ENCODE measurements around the gene COA1. TPM values are rescaled to one million over a fixed set of nuclear protein-coding genes. Genes with fewer than 3 reads are reported as not detected.

COA1 gene
- polyA plus RNA-seq, 1 of the 3 experiments (the other 2 are of a cell fraction), result 42.8 TPM

- DNase-seq, result no peak
- Histone ChIP-seq H3F3A (replicated peaks; ENCODE audit: insufficient read depth) (peaks cover 29% of the 10 kb centered on the region), H3K9ac (no peak overlapping the region), H2AFZ (ENCODE audit: low read depth) (no peak overlapping the region), H3K9me3 (no peaks in the 10 kb centered on the region), H3K4me1 (ENCODE audit: control insufficient read depth in 1 of 2, insufficient read depth in 2 of 2, low read depth in 1 of 2, low read length in 1 of 2) (peaks cover 12 to 23% of the 10 kb centered on the region in 2 experiments; a peak in 3 of 4 replicates), H3K36me3 (replicated peaks in 1 of 2; ENCODE audit: control insufficient read depth in 1 of 2, insufficient read depth in 2 of 2, low read length in 1 of 2) (peaks cover 5 to 15% of the 10 kb centered on the region in 2 experiments), H3K79me2 (ENCODE audit: insufficient read depth) (peaks cover 69% of the 10 kb centered on the region), H3K27ac (ENCODE audit: low read depth in 2 of 2, low read length in 1 of 2) (no peak overlapping the region), H3K4me3 (ENCODE audit: low read depth in 2 of 2, low read length in 1 of 2) (no peak overlapping the region), H3K27me3 (ENCODE audit: insufficient read depth) (no peaks in the 10 kb centered on the region), H3K9me2 (no peaks in the 10 kb centered on the region), H3K4me2 (no peak overlapping the region), H4K20me1 (ENCODE audit: insufficient read depth) (no peaks in the 10 kb centered on the region)
- ChIA-PET POLR2A (no interaction called here), CTCF (interaction anchor here (6.4 kb wide), 1 partner anchor 119 kb away, joined by 346 read pairs; the partner anchor contains the start of gene STK17A)
- TF ChIP-seq NFIC (IDR thresholded peaks at IDR 0.05; ENCODE audit: borderline replicate concordance) (no peak), ELF1 (IDR thresholded peaks at IDR 0.05) (no peak)
- TF ChIP-seq, protein P1, sequence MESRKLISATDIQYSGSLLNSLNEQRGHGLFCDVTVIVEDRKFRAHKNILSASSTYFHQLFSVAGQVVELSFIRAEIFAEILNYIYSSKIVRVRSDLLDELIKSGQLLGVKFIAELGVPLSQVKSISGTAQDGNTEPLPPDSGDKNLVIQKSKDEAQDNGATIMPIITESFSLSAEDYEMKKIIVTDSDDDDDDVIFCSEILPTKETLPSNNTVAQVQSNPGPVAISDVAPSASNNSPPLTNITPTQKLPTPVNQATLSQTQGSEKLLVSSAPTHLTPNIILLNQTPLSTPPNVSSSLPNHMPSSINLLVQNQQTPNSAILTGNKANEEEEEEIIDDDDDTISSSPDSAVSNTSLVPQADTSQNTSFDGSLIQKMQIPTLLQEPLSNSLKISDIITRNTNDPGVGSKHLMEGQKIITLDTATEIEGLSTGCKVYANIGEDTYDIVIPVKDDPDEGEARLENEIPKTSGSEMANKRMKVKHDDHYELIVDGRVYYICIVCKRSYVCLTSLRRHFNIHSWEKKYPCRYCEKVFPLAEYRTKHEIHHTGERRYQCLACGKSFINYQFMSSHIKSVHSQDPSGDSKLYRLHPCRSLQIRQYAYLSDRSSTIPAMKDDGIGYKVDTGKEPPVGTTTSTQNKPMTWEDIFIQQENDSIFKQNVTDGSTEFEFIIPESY (IDR thresholded peaks at IDR 0.05; ENCODE audit: borderline replicate concordance, low read depth), result no peak
- WGBS (ENCODE audit: low lambda C conversion rate), result 97% methylated on average over 1 of the region's 1 CpG
Observed at GRCh38 chr7:43702974-43703373, 26.3 kb downstream of the COA1 start.

GRCh38 chr7:43701929-43702328 is 27.4 kb downstream of the COA1 start:
- Histone ChIP-seq H3K36me3 (replicated peaks in 1 of 2; ENCODE audit: control insufficient read depth in 1 of 2, insufficient read depth in 2 of 2, low read length in 1 of 2) (peaks cover 5 to 15% of the 10 kb centered on the region in 2 experiments), H2AFZ (ENCODE audit: low read depth) (no peak overlapping the region), H3K4me1 (ENCODE audit: control insufficient read depth in 1 of 2, insufficient read depth in 2 of 2, low read depth in 1 of 2, low read length in 1 of 2) (peaks cover 12 to 30% of the 10 kb centered on the region in 2 experiments; a peak in 3 of 4 replicates), H3K27me3 (ENCODE audit: insufficient read depth) (no peaks in the 10 kb centered on the region), H3K9me3 (no peaks in the 10 kb centered on the region), H4K20me1 (ENCODE audit: insufficient read depth) (no peaks in the 10 kb centered on the region), H3K79me2 (ENCODE audit: insufficient read depth) (peaks cover 69% of the 10 kb centered on the region), H3K4me2 (no peak overlapping the region), H3K9me2 (no peaks in the 10 kb centered on the region), H3F3A (replicated peaks; ENCODE audit: insufficient read depth) (peaks cover 29% of the 10 kb centered on the region), H3K27ac (ENCODE audit: low read depth in 2 of 2, low read length in 1 of 2) (peak overlapping the region in 1 of 2 experiments; percentile 74; a peak in 1 of 4 replicates), H3K4me3 (ENCODE audit: low read depth in 2 of 2, low read length in 1 of 2) (no peak overlapping the region), H3K9ac (no peak overlapping the region)
- no peak for DNase-seq
- CTCF ChIA-PET, result interaction anchor here (0.9 to 6.4 kb wide), 7 partner anchors 16 to 151 kb away, joined by 3 to 346 read pairs (median 35); partner anchors contain the start of gene STK17A
- WGBS (ENCODE audit: low lambda C conversion rate), result 85% methylated on average over 3 of the region's 3 CpGs
- TF ChIP-seq TAF1 (IDR thresholded peaks at IDR 0.05; ENCODE audit: borderline replicate concordance, low read depth, low read length) (no peak), FOXJ3 (CRISPR knock-in tag; IDR thresholded peaks at IDR 0.05) (no peak), TCF12 (IDR thresholded peaks at IDR 0.05) (no peak), USF2 (IDR thresholded peaks at IDR 0.05; ENCODE audit: borderline replicate concordance, low read depth, low read length) (no peak), JUND (IDR thresholded peaks at IDR 0.05) (no peak), FOXM1 (IDR thresholded peaks at IDR 0.05; ENCODE audit: low read depth) (no peak)
- POLR2A ChIA-PET, result interaction anchor here (0.6 kb wide), 1 partner anchor 237 kb away, joined by 3 read pairs; no protein-coding TSS in a partner anchor
